ENCODE results near the gene LRRTM1.

LRRTM1 gene

DNA sequence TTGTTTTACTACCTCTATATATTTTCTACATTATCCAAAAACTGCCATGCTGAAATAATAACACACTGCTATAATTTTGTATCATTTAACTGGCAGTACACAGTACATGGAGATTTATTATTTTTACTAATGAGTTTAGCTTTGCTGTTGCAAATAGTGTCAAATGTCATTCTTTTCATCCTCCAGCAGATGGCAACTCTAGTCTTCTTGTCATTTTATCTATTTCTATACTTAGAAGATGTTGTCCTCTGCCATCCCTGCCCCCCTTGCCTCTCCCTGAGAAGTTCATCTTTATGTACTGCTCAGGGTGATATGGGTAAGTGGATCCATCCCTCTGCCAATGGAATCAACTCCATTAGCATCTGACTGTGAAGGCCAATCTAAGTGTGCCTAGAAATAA is 21.7 kb upstream of the LRRTM1 start:
- H3K4me3 ChIP-seq (ENCODE audit: low read depth, low read length) = no peak overlapping the region
- peak; percentile 38 for DNase-seq (ENCODE audit: low read depth)
- TF ChIP-seq, protein P1, sequence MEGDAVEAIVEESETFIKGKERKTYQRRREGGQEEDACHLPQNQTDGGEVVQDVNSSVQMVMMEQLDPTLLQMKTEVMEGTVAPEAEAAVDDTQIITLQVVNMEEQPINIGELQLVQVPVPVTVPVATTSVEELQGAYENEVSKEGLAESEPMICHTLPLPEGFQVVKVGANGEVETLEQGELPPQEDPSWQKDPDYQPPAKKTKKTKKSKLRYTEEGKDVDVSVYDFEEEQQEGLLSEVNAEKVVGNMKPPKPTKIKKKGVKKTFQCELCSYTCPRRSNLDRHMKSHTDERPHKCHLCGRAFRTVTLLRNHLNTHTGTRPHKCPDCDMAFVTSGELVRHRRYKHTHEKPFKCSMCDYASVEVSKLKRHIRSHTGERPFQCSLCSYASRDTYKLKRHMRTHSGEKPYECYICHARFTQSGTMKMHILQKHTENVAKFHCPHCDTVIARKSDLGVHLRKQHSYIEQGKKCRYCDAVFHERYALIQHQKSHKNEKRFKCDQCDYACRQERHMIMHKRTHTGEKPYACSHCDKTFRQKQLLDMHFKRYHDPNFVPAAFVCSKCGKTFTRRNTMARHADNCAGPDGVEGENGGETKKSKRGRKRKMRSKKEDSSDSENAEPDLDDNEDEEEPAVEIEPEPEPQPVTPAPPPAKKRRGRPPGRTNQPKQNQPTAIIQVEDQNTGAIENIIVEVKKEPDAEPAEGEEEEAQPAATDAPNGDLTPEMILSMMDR (IDR thresholded peaks at IDR 0.05; ENCODE audit: insufficient read depth, low read depth, low read length, missing control alignments) = peak; percentile 26

DNA sequence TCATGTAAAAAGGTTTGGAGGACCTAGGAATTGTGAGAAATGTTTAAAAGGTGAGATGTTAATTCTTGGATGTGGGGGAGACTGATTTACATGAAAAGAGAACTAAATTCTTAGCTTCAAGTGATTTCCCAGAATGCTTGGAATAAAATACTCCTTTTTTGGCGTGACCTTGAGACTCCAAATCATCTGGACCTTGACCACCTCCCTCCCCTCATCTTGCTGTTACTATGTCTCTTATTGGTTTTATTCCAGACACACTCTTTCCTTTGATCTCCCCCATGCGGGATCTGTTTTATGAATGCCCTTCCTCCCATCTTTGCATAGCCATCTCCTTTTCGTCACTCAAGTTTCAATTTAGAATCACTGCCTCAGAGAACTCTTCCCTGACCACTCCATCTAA is 20.0 kb upstream of the LRRTM1 start:
- H3K4me3 ChIP-seq (ENCODE audit: low read depth, low read length) = no peak overlapping the region
- TF ChIP-seq, protein P1 (IDR thresholded peaks at IDR 0.05; ENCODE audit: insufficient read depth, low read depth, low read length, missing control alignments) = no peak

DNA sequence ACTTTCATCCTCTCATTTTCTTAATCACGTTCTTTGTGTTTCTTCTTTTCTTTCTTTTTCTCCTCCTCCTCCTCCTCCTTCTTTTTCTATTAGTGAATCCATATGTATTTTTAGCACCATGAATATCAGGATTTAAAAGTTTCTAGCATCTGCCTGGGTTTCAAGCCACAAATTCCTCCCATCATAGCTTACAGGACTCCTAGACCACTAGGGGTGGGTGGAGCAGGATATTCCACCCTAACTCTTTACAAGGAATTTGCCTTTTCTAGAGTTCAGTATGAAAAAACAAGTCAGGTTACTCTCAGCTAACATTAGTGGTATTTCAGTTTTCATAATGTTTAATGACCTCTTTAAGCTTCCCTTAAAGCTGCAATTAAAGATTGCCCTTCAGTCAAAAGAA is 19.1 kb upstream of the LRRTM1 start:
- DNase-seq (ENCODE audit: low read depth) = no peak
- TF ChIP-seq, protein P1 (IDR thresholded peaks at IDR 0.05; ENCODE audit: insufficient read depth, low read depth, low read length, missing control alignments) = no peak
- H3K4me3 ChIP-seq (ENCODE audit: low read depth, low read length) = no peak overlapping the region

More for the DNA sequence above, 20.0 kb upstream of the LRRTM1 start:
- no peak for DNase-seq (ENCODE audit: low read depth)

DNA sequence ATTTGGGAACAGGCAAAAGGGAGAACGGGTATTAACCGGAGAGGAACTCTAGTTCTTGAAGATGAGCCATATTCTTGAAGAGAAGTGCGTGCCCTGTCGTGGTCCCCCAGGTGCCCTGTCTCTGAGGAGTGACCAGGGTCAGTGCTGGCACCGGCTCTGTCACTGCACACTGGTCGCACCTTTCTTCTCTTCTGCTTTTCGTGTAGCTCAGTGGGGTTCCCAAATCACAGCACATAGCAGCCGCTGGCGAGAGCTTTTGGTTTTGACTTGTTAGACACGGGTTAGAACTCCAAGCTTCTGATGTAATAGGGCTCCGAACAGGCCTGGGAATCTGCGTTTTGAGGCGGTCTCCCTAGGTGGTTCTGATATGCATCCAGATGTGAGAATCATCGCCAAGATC is 18.4 kb upstream of the LRRTM1 start:
- no peak overlapping the region for H3K4me3 ChIP-seq (ENCODE audit: low read depth, low read length)
- DNase-seq (ENCODE audit: low read depth) = no peak
- TF ChIP-seq, protein P1 (IDR thresholded peaks at IDR 0.05; ENCODE audit: insufficient read depth, low read depth, low read length, missing control alignments) = no peak

DNA sequence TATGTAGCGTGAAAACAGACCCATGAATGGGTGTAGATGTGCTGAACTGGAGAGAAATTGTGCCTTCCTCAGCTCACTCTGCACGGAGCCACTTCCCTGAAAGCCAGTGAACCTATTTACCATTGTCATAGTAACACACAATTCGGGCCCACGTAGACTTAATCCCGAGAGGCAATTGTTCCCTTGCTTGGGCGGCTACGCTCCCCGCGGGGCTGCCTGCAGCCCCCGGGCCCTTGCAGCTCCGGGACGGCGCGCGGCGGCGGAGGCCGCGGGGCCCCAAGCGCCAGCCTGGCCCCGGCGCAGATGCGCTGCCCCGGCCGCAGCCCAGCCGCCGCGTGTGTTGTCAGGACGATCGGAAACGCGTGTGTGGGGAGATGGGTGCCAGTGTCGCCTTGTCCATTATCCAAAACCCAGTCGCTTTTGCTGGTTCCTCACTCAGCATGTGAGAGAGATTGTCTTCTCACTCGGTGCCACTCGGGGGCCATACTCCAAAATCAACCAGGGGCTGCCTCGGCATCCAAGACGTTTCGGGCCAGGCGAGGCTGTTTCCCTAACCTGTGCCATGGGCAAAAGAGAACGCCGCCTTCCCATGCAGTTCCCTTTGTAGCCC is 17.9 kb upstream of the LRRTM1 start:
- DNase-seq (ENCODE audit: low read depth) = no peak
- no peak overlapping the region for H3K4me3 ChIP-seq (ENCODE audit: low read depth, low read length)

DNA sequence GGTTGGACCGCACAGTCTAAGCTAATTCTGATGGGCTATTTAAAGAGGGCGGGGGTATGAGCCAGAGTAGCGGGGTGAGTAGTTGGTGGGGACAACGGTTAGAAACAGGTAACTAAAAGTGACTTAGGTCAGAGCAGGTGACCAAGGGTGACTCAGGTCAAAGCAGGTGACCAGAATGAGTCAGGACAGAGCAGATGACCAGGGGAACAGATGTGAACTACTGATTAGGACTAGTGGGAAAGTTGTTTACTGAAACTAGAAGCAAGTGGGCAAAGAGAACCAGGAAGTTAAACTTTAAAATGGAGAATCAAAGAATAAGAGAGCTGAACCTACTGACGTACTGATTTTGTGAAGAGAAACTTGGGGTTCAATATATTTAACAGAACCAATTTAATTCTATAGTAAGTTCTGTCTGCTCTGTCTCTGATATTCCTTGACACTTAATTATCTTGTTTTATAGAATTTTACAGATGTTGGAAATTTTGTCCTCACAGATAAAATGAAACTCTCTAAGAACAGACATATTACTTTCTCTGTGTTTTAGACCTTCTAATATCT is 7.8 kb upstream of the LRRTM1 start:
- no peak overlapping the region for H3K4me3 ChIP-seq (ENCODE audit: low read depth, low read length)
- TF ChIP-seq, protein P1 (IDR thresholded peaks at IDR 0.05; ENCODE audit: insufficient read depth, low read depth, low read length, missing control alignments) = no peak
- DNase-seq (ENCODE audit: low read depth) = no peak

More for the DNA sequence above, 17.9 kb upstream of the LRRTM1 start:
- TF ChIP-seq, protein P1 (IDR thresholded peaks at IDR 0.05; ENCODE audit: insufficient read depth, low read depth, low read length, missing control alignments) = no peak

DNA sequence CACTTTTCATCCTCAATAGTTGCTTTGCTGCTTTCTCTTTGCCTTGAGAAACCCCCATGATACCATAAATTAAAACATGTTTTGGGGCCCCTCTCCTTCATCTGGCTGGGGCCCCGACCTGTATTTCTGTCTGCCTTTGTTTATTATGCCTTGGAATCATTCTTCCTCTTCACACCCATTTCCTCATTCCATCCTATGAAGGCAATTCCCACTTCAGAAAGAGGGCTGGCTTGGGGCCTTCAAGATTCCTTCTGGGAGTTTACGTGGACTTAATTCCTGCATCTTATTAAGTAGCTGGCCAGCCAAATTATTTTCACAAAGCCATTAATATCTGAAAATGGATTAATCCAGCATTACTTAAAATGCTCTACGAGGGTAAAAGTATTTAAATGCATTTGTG is 6.8 kb upstream of the LRRTM1 start:
- DNase-seq (ENCODE audit: low read depth) = no peak
- TF ChIP-seq, protein P1 (IDR thresholded peaks at IDR 0.05; ENCODE audit: insufficient read depth, low read depth, low read length, missing control alignments) = no peak
- H3K4me3 ChIP-seq (ENCODE audit: low read depth, low read length) = no peak overlapping the region
